H9 (cell line): ENCODE data around the gene ZBTB16. TPM values are rescaled to one million over a fixed set of nuclear protein-coding genes. Genes with fewer than 3 reads are reported as not detected.

Experiments used
- DNase-seq: peaks from one replicate; pipeline ENCODE4 v3.0.0-alpha.2; 2017
- H2AFZ ChIP-seq: one replicate; pipeline ENCODE4 v1.6.1; 2013; ENCODE audit warnings: mild to moderate bottlenecking, low read length, control low read depth, moderate library complexity
- H2AK5ac ChIP-seq: 2 replicates; pipeline ENCODE4 v1.6.1; 2013; ENCODE audit warnings: low read length, control low read depth, mixed read lengths; ENCODE audit not compliant: insufficient read length
- H2BK120ac ChIP-seq: one replicate; pipeline ENCODE4 v1.6.1; 2013; ENCODE audit warnings: low read depth, mild to moderate bottlenecking, low read length, control low read depth, inconsistent platforms; ENCODE audit not compliant: poor library complexity, severe bottlenecking
- H2BK12ac ChIP-seq: 2 replicates; pipeline ENCODE4 v1.6.1; 2013; ENCODE audit warnings: low read length, control low read depth, mixed read lengths, low read depth; ENCODE audit not compliant: insufficient read length
- H2BK15ac ChIP-seq: 2 replicates; pipeline ENCODE4 v1.6.1; 2013; ENCODE audit warnings: low read depth, low read length, control low read depth
- H2BK20ac ChIP-seq: one replicate; pipeline ENCODE4 v1.6.1; 2013; ENCODE audit warnings: low read depth, mild to moderate bottlenecking, low read length, control low read depth, inconsistent platforms; ENCODE audit not compliant: poor library complexity, severe bottlenecking
- H2BK5ac ChIP-seq: 2 replicates; pipeline ENCODE4 v1.6.1; 2013; ENCODE audit warnings: low read length, control low read depth, mixed read lengths; ENCODE audit not compliant: insufficient read length
- H3K14ac ChIP-seq: 2 replicates; pipeline ENCODE4 v1.6.1; 2013; ENCODE audit warnings: low read length, control low read depth; ENCODE audit not compliant: insufficient read depth
- H3K18ac ChIP-seq: 2 replicates; pipeline ENCODE4 v1.6.1; 2013; ENCODE audit warnings: low read depth, mild to moderate bottlenecking, mixed read lengths, low read length, control low read depth; ENCODE audit not compliant: insufficient read length
- H3K23ac ChIP-seq: 2 replicates; pipeline ENCODE4 v1.6.1; 2013; ENCODE audit warnings: low read length, control low read depth, mixed read lengths, low read depth; ENCODE audit not compliant: insufficient read length
- H3K23me2 ChIP-seq: 2 replicates; pipeline ENCODE4 v1.6.1; 2013; ENCODE audit warnings: low read depth, mild to moderate bottlenecking, mixed read lengths, low read length, control low read depth; ENCODE audit not compliant: insufficient read length, poor library complexity, severe bottlenecking
- H3K27ac ChIP-seq: 2 replicates; pipeline ENCODE4 v1.5.1; 2013; ENCODE audit warnings: low read length, control low read depth, mixed read lengths, low read depth; ENCODE audit not compliant: insufficient read length
- H3K27me3 ChIP-seq: 2 replicates; pipeline ENCODE4 v1.6.1; 2013; ENCODE audit warnings: low read length, control low read depth, inconsistent platforms; ENCODE audit not compliant: insufficient read depth
- H3K4ac ChIP-seq: 2 replicates; pipeline ENCODE4 v1.6.1; 2013; ENCODE audit warnings: low read depth, mild to moderate bottlenecking, control low read depth, inconsistent platforms, low read length, moderate library complexity
- H3K4me1 ChIP-seq: 2 replicates; pipeline ENCODE4 v1.6.1; 2013; ENCODE audit warnings: low read length, control low read depth, inconsistent platforms; ENCODE audit not compliant: insufficient read depth
- H3K4me2 ChIP-seq: 2 replicates; pipeline ENCODE4 v1.6.1; 2013; ENCODE audit warnings: low read length, control low read depth, mixed read lengths; ENCODE audit not compliant: insufficient read length, insufficient read depth
- H3K56ac ChIP-seq: 2 replicates; pipeline ENCODE4 v1.6.1; 2013; ENCODE audit warnings: low read depth, mild to moderate bottlenecking, mixed read lengths, low read length, control low read depth; ENCODE audit not compliant: insufficient read length
- H3K79me1 ChIP-seq: 2 replicates; pipeline ENCODE4 v1.6.1; 2013; ENCODE audit warnings: low read depth, mild to moderate bottlenecking, moderate library complexity, low read length, control low read depth, inconsistent platforms; ENCODE audit not compliant: insufficient read depth, poor library complexity, severe bottlenecking
- H3K79me2 ChIP-seq: 2 replicates; pipeline ENCODE4 v1.6.1; 2013; ENCODE audit warnings: low read length, control low read depth, inconsistent platforms; ENCODE audit not compliant: insufficient read depth
- H3K9ac ChIP-seq: 2 replicates; pipeline ENCODE4 v1.6.1; 2013; ENCODE audit warnings: low read length, control low read depth, mixed read lengths; ENCODE audit not compliant: insufficient read length; ENCODE audit errors: extremely low read depth
- H3K9me3 ChIP-seq: one replicate; pipeline ENCODE4 v1.6.1; 2013; ENCODE audit warnings: low read depth, low read length, inconsistent platforms; ENCODE audit not compliant: control insufficient read depth
- H3T11ph ChIP-seq: one replicate; pipeline ENCODE4 v1.6.1; 2013; ENCODE audit warnings: mild to moderate bottlenecking, low read length, control low read depth, inconsistent platforms
- H4K20me1 ChIP-seq: one replicate; pipeline ENCODE4 v1.6.1; 2013; ENCODE audit not compliant: control insufficient read depth, insufficient read length, insufficient read depth
- H4K5ac ChIP-seq: 2 replicates; pipeline ENCODE4 v1.6.1; 2013; ENCODE audit warnings: low read depth, mild to moderate bottlenecking, mixed read lengths, low read length, control low read depth; ENCODE audit not compliant: insufficient read length
- H4K8ac ChIP-seq: replicated peaks from 2 replicates; pipeline ENCODE4 v1.6.1; 2013; ENCODE audit warnings: low read length, control low read depth, mixed read lengths, low read depth; ENCODE audit not compliant: insufficient read length
- H4K91ac ChIP-seq: 2 replicates; pipeline ENCODE4 v1.6.1; 2013; ENCODE audit warnings: low read depth, mild to moderate bottlenecking, moderate library complexity, mixed read lengths, low read length, control low read depth; ENCODE audit not compliant: insufficient read length
- H3K27ac Mint-ChIP-seq, 3 experiments: 2 replicates in 2 of 3; 3 replicates in 1 of 3; pipeline ENCODE4 v1.8.0; 2020 to 2021; ENCODE audit warnings: mixed read lengths in 3 of 3, mild to moderate bottlenecking in 1 of 3, moderate library complexity in 1 of 3
- H3K27me3 Mint-ChIP-seq: 2 replicates; pipeline ENCODE4 v1.8.0; 2021; ENCODE audit warnings: low read depth, mild to moderate bottlenecking, moderate library complexity, mixed read lengths
- H3K36me3 Mint-ChIP-seq, 3 experiments: 2 replicates in 2 of 3; 3 replicates in 1 of 3; pipeline ENCODE4 v1.8.0; 2020 to 2021; ENCODE audit warnings: low read depth in 3 of 3, mixed read lengths in 3 of 3; ENCODE audit not compliant: insufficient read depth in 1 of 3
- H3K4me1 Mint-ChIP-seq, 2 experiments: 2 replicates each; pipeline ENCODE4 v1.8.0; 2020; ENCODE audit warnings: mixed read lengths in 2 of 2
- H3K4me3 Mint-ChIP-seq, 2 experiments: 2 replicates in 1 of 2; 3 replicates in 1 of 2; pipeline ENCODE4 v1.8.0; 2020 to 2021; ENCODE audit warnings: mild to moderate bottlenecking in 2 of 2, mixed read lengths in 2 of 2, moderate library complexity in 1 of 2
- H3K9me3 Mint-ChIP-seq, 2 experiments: 2 replicates in 1 of 2; 3 replicates in 1 of 2; pipeline ENCODE4 v1.8.0; 2020; ENCODE audit warnings: mild to moderate bottlenecking in 2 of 2, mixed read lengths in 2 of 2, moderate library complexity in 1 of 2
- CTCF ChIP-seq: fragments of 200-600 bp; sonication (generic); conservative IDR thresholded peaks from 3 replicates; pipeline ENCODE4 v1.8.0; 2021; ENCODE audit warnings: antibody characterized with exemption, mild to moderate bottlenecking
- WGBS: extraction: QIAGEN DNeasy Blood & Tissue Kit; methylation state at CpG from one replicate; pipeline ENCODE4 v1.1.7; 2013; ENCODE audit warnings: missing lambda C conversion rate, low lambda C conversion rate, mixed read lengths; ENCODE audit not compliant: insufficient read length; ENCODE audit errors: extremely low coverage; 5-methylcytosine and 5-hydroxymethylcytosine counted together
- total RNA-seq: library from RNA; stranded (reverse); gene quantifications from 2 replicates; pipeline ENCODE4 v1.2.1, GENCODE V29; 2021

Gene ZBTB16
- total RNA-seq, 1 experiment from 2014 or later, result not detected

GRCh38 chr11:114061681-114062049 is 2.2 kb downstream of the ZBTB16 start:
- H3K27ac ChIP-seq, result no peak overlapping the region
- Mint-ChIP-seq H3K4me1 (peaks cover 18 to 33% of the 10 kb centered on the region in 2 experiments), H3K9me3 (no peaks in the 10 kb centered on the region), H3K4me3 (peak overlapping the region; percentile 77 to 84), H3K36me3 (no peaks in the 10 kb centered on the region), H3K27ac (no peak overlapping the region), H3K27me3 (peaks cover 99% of the 10 kb centered on the region)
- DNase-seq, result no peak
- TF ChIP-seq CTCF, result no peak
- H3K18ac ChIP-seq, result no peak overlapping the region
- H3K56ac ChIP-seq, result no peak overlapping the region
- H4K20me1 ChIP-seq, result no peaks in the 10 kb centered on the region
- peaks cover 60% of the 10 kb centered on the region for H3K27me3 ChIP-seq
- H2BK120ac ChIP-seq, result no peak overlapping the region
- no peak overlapping the region for H2BK12ac ChIP-seq
- H3K9me3 ChIP-seq, result no peaks in the 10 kb centered on the region
- H3K9ac ChIP-seq, result no peak overlapping the region
- no peaks in the 10 kb centered on the region for H3K79me2 ChIP-seq
- WGBS, result no CpG with 5 or more reads among the region's 7 CpGs
- H2AFZ ChIP-seq, result no peak overlapping the region
- H4K91ac ChIP-seq, result no peak overlapping the region
- H2AK5ac ChIP-seq, result no peak overlapping the region
- H3T11ph ChIP-seq, result no peak overlapping the region
- H2BK5ac ChIP-seq, result no peak overlapping the region
- no peak overlapping the region for H4K5ac ChIP-seq
- H3K79me1 ChIP-seq, result no peaks in the 10 kb centered on the region
- no peak overlapping the region for H4K8ac ChIP-seq
- no peak overlapping the region for H3K4ac ChIP-seq
- H3K4me1 ChIP-seq, result no peaks in the 10 kb centered on the region
- H2BK15ac ChIP-seq, result no peak overlapping the region
- no peak overlapping the region for H3K14ac ChIP-seq
- no peak overlapping the region for H3K23ac ChIP-seq
- no peak overlapping the region for H2BK20ac ChIP-seq
- H3K4me2 ChIP-seq, result peak overlapping the region; percentile 62
- peaks cover 17% of the 10 kb centered on the region for H3K23me2 ChIP-seq
